ENCODE data around the gene SRRM2.

Gene SRRM2

DNA sequence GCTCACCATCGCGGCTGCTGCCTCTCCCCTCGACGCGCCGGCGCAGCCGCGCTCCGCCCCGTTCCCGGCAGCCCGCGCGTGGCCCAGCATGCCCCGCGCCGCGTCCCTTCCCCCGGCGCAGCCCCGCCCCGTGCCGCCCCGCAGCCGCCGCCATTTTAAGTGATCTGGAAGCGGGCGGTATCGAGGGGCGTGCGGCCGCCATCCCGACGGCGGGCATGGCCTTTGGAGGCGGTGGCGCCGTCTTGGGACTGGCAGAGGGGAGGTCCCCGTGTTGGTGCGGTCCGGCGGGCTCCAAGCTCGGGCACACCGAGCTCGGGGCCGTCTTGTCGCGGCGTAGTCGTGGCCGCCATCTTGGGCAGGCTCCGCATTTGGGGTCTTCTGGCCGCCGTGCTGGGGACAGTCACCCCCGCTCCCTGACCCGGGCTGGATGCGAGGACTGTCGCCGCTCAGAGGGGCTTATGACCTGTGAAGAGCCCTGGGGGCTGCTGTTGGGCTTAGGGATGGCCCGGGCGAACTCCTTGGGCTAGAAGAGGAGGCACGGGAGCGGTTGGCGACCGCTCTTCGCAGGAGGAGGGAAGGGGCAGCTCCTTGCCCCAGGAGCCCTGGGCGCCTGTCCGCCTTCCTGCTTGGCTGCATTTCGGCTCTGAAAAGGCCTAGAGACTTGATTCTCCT is 24.9 kb downstream of the SRRM2 start, which contains the start of gene ELOB:
ELOB (minus strand) TSS at position 50 of the 672 bp plus-strand sequence; CDS start at position 9, 41 bp downstream.
- DNase-seq (ENCODE audit: low spot score) = peak; percentile 92

DNA sequence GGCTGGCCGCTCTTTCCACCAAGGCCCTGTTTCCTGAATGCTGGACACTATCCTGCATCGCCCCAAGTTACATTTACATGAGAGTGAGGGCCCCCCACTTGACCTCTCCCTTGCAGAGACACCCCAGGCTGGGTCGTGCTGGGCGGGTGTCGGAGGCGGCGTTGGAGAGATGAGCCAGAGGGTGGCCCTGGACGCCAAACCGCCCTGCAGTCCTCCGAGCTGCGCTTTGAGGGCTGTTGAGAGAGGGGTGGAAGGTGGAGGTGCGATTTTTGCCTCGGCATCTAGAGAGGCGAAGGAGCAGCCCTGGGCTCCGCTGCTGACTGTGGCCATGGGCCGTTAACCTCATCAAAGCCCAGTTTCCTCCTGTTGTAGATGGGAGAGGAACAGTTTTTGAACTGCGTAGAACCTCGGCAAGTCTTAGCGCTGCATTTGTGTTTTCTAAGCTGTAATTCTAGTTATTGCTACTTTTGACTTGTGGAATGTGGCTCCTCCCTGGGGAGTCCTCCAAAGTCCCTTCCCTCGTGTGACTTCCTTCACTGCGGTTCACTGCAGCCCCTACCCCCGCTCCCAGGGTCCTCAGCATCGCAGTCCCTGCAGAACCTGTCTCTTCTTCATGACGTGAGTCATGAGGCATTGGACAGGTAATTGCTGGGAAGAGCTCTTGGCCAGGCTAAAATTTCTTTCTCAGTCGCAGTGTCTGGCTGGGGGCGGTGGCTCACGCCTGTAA is 25.6 kb downstream of the SRRM2 start:
- DNase-seq (ENCODE audit: low spot score) = no peak

DNA sequence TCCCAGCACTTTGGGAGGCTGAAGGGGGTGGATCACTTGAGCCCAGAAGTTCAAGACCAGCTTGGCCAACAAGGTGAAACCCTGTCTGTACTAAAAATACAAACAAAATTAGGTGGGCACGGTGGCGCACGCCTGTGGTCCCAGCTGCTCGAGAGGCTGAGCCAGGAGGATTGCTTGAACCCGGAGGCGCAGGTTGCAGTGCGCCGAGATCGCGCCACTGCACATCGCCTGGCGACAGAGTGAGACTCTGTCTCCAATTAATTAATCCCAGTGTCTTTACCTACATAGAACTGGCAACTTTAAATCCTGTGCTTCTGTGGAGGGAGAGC is 26.2 kb downstream of the SRRM2 start:
- no peak for DNase-seq (ENCODE audit: low spot score)

DNA sequence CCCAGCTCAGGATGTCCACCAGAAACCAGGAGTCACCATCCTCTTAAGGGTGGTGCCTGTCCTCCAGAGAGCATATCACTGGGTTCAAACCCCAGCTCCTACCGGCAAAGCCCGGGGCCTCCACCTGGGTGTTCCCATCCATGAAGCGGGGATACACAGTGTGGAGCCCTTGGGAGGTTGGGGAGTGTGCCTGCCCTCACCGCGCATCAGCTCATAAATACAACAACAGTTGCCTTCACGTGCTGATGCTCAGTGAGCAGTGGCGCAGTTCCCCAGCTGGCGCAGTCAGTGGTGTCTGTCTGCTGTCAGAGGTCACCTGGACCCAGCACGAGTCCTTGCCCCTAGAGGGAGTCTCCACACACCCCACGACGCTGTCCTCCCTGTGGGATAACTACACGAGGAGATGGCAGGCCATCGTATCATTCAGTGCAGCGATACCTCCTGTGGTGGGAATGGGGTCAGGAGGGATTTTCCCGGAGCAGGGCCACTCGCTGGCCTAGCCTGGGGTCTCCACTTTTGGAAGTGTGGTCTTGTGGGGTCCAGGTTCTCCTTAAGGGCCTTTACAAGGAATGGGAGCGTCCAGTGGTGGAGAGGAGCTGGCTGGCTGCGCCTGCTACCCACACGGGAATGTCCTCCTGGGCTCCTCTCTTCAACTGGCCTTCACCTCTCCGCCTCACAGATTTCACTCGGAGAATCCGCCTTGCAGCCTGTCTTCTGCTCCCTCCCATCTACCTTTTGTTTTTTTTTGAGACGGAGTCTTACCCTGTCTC is 26.9 kb downstream of the SRRM2 start:
- DNase-seq (ENCODE audit: low spot score) = no peak

DNA sequence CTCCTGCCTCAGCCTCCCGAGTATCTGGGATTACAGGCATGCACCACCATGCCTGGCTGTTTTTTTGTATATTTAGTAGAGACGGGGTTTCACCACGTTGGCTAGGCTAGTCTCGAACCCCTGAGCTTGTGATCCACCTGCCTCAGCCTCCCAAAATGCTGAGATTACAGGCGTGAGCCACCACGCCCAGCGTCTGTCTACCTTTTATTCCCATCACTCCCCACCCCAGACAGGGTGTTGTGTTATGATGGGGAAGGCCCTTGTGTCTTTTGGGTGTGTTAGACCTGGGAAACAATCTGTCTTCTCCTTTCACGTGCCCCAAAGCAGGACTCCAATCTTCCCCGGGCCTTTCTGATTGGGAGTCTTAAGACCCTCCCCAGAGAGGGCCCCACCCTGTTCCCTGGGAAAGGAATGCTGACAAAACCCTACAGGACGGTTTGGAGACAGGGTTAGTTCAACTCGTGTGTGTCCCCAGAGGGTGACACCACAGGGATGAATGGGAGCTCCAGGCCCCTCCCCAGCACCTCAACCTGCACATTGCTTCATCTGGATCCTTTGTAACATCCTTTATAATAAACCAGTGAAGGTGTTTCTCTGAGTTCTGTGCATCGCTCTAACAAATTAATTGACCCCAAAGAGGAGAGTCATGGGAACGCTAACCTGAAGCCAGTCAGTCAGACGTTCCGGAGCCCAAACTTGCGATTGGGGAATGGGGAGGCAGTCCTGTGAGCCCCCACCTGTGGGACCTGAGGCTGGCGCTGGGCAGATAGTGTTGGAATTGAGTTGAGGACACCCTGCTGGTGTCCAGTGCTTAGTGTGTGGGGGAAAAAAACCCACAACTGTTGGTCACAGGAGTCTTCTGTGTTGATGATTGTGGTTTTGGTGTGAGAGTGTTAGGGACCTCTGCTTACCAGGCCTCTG is 27.8 kb downstream of the SRRM2 start:
- DNase-seq (ENCODE audit: low spot score) = no peak

DNA sequence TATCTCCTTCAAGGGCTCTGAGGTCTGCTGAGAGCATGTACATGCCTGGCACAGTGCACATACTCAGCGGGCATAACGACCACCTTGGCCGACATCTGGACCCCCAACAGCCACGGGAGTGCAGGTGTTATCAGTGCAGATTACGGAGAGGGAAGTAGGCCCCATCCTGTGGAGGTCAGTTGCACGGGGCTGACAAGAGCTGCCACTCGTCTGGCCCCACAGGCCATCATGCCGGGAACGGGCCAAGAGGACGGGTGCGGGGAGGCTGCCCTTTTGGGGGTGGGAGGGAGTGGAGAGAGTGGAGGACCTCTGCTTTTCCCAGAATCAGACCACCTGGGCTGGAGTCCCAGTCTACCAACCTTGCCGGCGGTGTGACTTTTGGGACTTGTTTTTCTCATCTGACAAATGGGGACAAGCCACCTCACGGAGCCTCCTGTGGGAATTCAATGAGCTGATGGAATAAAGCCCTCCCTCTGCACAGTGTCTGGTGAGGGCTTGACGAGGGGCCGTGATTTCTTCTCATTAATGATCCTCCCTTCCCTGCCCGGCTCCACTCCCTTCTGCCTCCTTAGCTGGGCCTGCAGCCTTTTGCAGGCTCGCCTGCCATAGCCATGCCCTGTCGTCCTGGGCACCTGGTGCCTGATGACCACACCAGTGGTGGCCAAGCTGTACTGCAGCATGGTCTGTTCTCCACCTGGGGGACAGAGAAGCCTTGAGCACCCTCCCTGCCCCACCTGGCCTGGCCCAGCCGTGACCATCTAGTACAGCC is 30.3 kb downstream of the SRRM2 start:
- no peak for DNase-seq (ENCODE audit: low spot score)

DNA sequence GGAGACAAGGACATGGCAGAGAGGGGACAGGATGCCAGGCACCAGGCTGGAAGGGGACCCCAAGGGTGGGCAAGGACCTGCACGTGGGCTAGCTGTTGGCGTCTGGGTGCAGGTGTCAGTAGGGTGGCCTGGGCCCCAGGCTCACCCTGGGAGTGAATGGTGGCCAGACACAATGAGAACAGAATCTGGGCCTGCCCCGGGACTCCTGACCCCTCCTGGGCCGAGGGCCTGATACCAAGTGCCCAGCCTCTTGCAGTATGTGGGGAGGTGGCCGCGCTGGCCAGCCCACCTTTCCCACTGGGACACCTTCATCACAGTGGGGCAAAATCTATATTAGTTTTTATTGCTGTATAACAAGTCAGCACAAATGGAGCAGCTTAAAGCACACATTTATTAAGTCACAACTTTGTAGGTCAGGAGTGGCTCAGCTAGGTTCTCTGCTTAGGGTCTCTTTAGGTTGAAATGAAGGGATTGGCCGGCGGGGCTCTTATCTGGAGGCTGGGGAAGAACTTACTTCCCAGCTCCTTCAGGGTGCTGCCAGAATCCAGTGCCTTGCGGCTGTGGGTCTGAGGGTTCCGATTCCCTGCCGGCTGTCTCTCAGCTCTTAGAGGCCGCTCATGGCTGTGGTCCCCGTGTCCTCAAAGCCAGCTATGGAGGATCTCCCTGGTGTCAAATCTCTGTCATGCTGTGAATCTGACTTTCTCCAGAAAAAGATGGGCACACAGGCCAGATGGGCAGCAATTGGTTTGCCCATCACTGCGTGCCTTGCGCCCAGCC is 31.3 kb downstream of the SRRM2 start:
- DNase-seq (ENCODE audit: low spot score) = no peak

DNA sequence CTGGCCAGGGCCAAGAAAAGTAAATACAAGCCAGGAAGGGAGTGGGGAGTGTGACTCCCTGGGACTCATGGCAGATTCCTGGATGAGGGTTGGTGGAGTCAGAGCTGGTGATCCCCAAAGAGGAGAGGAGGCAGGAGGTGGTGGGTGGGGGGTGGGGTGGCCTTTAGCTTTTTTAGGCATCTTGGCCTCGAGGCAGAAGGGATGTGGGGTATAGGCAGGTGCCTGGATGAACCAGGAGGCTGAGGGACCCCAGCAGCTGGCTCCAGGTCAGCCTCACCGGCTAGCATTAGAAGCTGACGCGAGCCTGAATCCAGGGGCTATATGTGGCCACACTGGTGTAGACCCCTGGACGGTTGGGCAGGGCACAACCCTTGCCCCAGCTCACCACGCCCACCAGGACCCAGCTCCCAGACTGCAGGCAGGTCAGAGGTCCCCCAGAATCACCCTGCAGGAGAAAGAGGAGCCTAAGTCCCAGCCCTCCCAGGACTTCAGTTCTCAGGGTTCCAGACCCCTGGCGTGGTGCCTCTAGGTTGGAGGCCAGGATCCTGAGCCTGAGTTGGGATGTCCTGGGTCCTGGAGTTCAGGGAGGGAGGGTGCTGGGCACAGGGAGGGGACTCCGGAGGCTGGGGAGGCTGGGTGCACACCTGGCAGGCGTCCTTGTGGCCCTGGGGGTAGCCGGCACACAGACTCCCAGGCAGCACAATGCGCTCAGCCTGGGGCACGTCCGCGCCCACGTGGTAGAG is 32.1 kb downstream of the SRRM2 start:
- no peak for DNase-seq (ENCODE audit: low spot score)

DNA sequence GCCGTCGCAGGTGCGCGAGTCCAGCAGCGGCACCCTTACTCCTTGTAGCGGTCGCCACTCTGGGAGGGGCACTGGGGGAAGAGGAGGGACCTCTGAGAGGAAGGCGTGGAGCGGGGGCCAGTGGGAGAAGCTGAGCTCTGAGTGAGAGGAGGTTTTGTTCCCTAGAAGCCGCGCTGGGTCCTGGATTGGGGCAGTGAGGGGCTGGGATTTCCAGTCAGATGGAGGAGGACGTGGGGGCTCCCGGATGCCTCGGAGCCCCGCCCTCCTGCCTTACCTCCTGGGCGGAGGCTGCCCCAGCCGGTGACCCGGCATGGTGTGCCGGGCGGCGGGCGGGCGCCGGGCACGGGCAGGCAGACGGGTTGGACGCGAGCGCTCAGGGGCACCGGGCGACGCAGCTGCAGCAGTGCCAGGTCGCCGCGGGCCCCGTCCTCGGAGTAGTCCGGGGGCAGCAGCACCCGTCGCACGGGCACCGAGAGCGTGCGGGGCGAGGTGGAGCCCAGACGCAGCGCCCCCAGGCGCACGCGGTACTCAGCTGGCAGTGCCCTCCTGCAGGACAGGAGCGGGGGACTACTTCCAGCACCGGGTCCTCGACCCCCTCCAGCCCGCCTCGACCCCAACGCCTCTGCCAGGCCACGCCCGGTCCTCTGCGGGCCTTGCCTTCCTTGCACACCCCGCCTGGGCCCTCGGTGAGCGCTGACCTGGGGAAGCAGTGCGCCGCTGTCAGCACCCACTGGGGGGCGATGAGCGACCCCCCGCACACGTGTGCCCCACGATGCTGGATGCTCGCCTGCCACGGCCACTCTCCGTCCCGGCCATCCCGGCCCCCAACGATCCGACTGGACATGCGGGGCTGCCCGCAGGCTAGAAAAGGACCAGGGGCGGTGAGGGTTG is 32.9 kb downstream of the SRRM2 start:
- no peak for DNase-seq (ENCODE audit: low spot score)

DNA sequence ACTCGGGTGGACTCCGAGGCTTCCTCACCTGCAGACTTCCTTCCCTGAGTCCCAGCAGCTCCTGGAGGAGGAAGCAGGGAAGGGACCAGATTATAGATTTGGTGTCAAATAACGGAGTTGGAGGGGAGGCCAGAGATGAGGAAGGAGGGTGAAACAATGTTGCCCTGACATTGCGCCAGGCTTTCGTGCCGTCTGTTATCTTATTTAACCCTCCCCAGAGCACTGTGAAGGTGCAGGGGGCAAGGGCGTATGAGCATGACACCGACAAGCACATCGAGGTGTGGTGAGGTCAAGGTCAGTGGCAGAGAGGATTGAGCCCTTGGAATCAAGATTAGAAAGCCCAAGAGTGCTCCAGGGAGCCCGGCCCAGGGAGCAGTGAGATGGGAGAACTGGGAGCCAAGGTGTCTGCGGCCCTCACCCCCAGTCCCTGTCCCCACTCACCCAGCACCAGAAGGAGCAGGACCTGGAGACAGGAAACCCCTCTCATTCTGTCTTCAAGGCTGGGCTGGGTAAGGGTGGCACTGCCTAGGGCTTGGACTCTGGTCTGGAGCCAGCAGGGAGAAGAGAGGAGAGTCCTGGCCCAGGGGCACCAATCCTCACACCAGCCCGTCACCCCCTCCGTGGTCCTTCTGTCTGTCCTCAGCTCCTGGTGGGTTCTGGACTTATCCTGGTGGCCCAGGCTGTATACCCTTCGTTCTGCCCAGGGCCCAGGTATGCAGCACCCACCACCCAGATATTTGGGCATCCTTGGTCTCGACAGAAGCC is 33.8 kb downstream of the SRRM2 start:
- DNase-seq (ENCODE audit: low spot score) = no peak

DNA sequence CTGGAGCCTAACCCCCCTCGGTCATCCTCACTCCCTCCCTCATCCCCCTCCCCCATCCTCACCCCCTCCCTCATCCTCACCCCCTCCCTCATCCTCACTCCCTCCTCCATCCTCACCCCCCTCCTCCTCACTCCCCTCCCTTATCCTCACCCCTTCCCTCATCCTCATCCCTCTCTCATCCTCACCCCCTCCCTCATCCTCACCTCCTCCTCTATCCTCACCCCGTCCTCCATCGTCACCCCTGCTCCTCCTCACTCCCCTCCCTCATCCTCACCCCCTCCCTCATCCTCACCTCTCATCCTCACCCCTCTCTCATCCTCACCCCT is 34.4 kb downstream of the SRRM2 start:
- DNase-seq (ENCODE audit: low spot score) = no peak

DNA sequence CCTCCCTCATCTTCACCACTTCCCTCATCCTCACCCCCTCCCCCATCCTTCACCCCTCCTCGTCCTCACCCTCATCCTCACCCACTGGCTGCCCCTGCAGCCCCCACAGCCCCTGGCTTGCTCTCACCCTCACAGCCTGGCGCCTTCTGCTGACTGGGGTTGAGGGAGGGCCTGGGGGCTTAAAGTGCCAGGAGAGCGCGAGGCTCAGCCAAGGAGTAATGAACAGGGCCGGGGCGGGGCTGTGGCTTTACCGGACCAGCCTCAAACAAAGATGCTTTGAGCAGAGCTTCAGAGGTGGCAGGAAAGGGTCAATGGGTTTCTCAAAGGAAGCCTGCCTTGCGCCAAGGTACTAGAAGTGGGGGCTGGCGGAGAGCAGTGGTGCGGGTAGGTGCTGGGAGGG is 35.0 kb downstream of the SRRM2 start, which contains the start of gene PRSS33:
PRSS33 (minus strand) TSS at position 155 of the 400 bp plus-strand sequence. CDS start 1,013 bp downstream, outside the sequence.
- DNase-seq (ENCODE audit: low spot score) = peak; percentile 64

DNA sequence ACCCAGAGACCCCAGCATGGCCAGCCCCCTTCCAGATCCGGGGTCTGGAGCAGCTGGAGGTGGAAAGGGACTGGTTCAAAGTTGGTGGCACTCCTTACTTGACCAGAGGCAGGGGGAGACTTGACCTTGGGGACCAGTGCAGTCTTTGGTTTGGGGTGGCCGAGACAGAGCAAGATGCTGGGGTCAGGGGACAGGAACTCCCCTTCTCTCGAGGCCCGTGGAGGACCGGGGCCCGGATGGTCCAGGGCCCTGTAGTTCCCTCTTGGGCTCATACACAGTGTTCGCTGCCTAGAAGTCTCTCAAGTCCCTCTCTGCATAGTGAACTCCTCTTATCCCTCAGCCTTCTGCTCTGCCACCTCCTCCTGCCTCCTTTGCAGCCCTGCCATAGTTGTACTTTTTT is 35.5 kb downstream of the SRRM2 start:
- no peak for DNase-seq (ENCODE audit: low spot score)

DNA sequence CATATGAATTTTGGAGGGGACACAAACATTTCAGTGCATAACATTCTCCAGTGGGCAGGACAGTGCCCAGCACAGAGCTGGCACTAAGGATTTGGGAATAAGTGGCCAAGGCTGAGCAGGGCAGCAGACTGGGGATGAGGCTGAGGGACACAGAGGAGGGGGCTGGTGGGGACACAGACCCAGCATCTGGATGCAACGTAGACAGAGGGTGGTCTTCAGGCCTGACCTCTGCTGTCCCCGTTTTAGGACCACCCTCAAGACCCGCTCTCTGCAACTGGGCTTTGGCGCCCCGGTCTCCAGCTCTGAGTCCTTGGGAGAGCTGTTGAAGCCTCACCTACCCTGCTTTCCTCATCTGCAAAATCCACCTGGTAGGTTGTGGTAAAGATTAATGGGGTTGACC is 38.2 kb downstream of the SRRM2 start:
- DNase-seq (ENCODE audit: low spot score) = no peak

DNA sequence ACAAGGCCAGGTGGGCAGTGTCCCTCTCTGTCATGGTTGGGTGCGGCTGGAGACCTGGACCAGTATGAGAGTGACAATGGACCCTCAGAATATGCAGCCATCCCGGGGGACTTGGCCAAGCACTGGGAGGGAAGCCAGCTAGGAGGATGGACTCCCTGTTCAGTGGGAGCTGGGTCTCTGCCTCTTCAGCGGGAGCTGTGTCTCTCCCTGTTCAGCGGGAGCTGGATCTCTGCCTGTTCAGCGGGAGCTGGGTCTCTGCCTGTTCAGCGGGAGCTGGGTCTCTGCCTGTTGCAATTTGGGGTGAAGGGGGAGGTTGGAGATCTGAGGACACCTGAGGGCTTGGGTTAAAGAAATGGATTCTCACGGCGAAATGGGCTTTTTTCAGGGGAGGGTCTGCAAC is 38.7 kb downstream of the SRRM2 start:
- no peak for DNase-seq (ENCODE audit: low spot score)

DNA sequence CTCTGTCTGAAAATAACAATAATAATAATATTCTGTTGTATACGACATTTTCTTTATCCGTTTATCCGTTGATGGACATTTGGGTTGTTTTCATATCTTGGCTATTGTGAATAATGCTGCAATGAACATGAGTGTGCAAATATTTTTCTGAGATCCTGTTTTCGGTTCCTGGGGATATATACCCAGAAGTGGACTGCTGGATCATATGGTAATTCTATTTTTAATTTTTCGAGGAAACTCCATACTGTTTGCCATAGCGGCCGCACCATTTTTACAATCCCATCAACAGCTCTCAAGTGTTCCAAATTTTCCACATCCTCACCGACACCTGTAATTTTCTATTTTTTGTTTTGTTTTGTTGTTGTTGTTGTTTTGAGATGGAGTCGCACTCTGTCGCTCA is 40.5 kb downstream of the SRRM2 start:
- no peak for DNase-seq (ENCODE audit: low spot score)

DNA sequence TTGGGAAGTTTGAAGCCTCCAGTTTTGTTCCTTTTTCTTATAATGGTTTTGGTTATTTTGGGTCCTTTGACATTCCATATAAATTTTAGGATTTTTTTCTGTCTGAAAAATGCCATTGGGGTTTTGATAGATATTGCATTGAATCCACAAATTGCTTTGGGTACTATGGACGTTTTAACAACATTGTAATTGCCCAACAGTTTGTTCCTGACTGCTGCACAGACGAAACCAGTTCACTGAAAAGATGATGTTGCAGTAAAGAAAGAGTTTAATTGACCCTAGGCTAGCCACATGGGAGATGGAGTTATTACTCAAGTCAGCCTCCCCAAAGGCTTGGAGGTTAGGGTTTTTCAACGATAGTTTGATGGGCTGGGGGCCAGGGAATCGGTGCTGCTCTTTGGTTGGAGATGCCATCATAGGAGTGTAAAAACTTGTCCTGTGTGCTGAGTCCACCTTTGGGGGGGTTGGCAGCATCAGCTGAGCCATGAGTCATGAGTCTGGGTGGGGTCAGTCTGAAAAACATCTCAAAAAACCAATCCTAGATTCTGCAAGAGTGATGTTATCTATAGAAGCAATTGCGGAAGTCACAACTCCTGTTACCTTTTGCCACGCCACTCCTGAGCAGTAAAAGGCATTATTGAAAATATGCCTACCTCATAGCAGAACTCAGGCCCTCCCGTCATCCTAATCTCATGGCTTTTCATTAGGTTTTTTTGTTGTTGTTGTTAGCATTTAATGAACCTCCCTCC is 43.1 kb downstream of the SRRM2 start:
- no peak for DNase-seq (ENCODE audit: low spot score)

Measured in COLO829 (cell line).